DOHH2 (cell line): Measurements from ENCODE around the gene CMSS1.

ENCODE experiments used
- H3F3A ChIP-seq: fragments of 200-600 bp; sonication (generic), shearing (Covaris generic); 2 replicates; pipeline ENCODE4 v1.6.0; 2016; ENCODE audit warnings: antibody characterized with exemption, mild to moderate bottlenecking; ENCODE audit not compliant: control insufficient read depth, insufficient read depth
- H3K27ac ChIP-seq: fragments of 200-600 bp; sonication (generic); 2 replicates; pipeline ENCODE4 v1.5.1; 2014; ENCODE audit warnings: low read depth, mild to moderate bottlenecking, low read length, moderate library complexity
- H3K27me3 ChIP-seq: fragments of 200-600 bp; sonication (generic); 2 replicates; pipeline ENCODE4 v1.6.1; 2014; ENCODE audit warnings: mild to moderate bottlenecking, low read length, mixed read lengths; ENCODE audit not compliant: control insufficient read depth
- H3K36me3 ChIP-seq: fragments of 200-600 bp; sonication (generic); 2 replicates; pipeline ENCODE4 v1.6.1; 2014; ENCODE audit warnings: mild to moderate bottlenecking, low read length, moderate library complexity, mixed read lengths; ENCODE audit not compliant: control insufficient read depth
- H3K4me1 ChIP-seq: fragments of 200-600 bp; sonication (generic); 2 replicates; pipeline ENCODE4 v1.6.1; 2014; ENCODE audit warnings: mild to moderate bottlenecking, low read length, mixed read lengths; ENCODE audit not compliant: control insufficient read depth
- H3K4me2 ChIP-seq: fragments of 200-600 bp; sonication (generic); 2 replicates; pipeline ENCODE4 v1.6.0; 2014; ENCODE audit warnings: mild to moderate bottlenecking, low read length, moderate library complexity
- H3K4me3 ChIP-seq: fragments of 200-600 bp; sonication (generic); 2 replicates; pipeline ENCODE4 v1.5.1; 2014; ENCODE audit warnings: mild to moderate bottlenecking, low read length, mixed read lengths
- H3K79me2 ChIP-seq: fragments of 200-600 bp; sonication (generic); 2 replicates; pipeline ENCODE4 v1.6.1; 2014; ENCODE audit warnings: mild to moderate bottlenecking, low read length, mixed read lengths; ENCODE audit not compliant: control insufficient read depth
- H3K9me2 ChIP-seq: fragments of 200-600 bp; sonication (generic); replicated peaks from 2 replicates; pipeline ENCODE4 v1.6.1; 2014; ENCODE audit warnings: mild to moderate bottlenecking, low read length, mixed read lengths; ENCODE audit not compliant: control insufficient read depth
- H3K9me3 ChIP-seq: fragments of 200-600 bp; sonication (generic); 2 replicates; pipeline ENCODE4 v1.6.1; 2014; ENCODE audit warnings: antibody characterized with exemption, low read length, mixed read lengths; ENCODE audit not compliant: control insufficient read depth, insufficient read depth
- H4K20me1 ChIP-seq: fragments of 200-600 bp; sonication (generic); 2 replicates; pipeline ENCODE4 v1.6.0; 2014; ENCODE audit warnings: low read depth, mild to moderate bottlenecking, antibody characterized with exemption, low read length, moderate library complexity; ENCODE audit not compliant: control insufficient read depth, insufficient read depth
- CTCF ChIP-seq: fragments of 200-600 bp; sonication (generic); IDR thresholded peaks from one replicate; pipeline ENCODE4 v1.5.1; 2014; ENCODE audit warnings: antibody characterized with exemption, mild to moderate bottlenecking, low read depth, low read length; ENCODE audit not compliant: poor library complexity, severe bottlenecking
- EZH2phosphoT487 ChIP-seq: fragments of 200-600 bp; sonication (generic); IDR thresholded peaks from 2 replicates; pipeline ENCODE4 v1.6.1; 2017; ENCODE audit warnings: borderline replicate concordance, mild to moderate bottlenecking, antibody characterized with exemption, low read length, moderate library complexity, mixed read lengths

Gene CMSS1

GRCh38 chr3:100030914-100031425, 213.3 kb downstream of the CMSS1 start:
- no peaks in the 10 kb centered on the region for H3K27me3 ChIP-seq
- H3K4me1 ChIP-seq: no peaks in the 10 kb centered on the region
- no peaks in the 10 kb centered on the region for H3K79me2 ChIP-seq
- TF ChIP-seq EZH2phosphoT487 (no peak), CTCF (no peak)
- H3K9me3 ChIP-seq: no peaks in the 10 kb centered on the region
- no peak overlapping the region for H3K4me2 ChIP-seq
- no peaks in the 10 kb centered on the region for H3K9me2 ChIP-seq
- no peaks in the 10 kb centered on the region for H3K36me3 ChIP-seq
- no peak overlapping the region for H3K4me3 ChIP-seq
- no peaks in the 10 kb centered on the region for H3F3A ChIP-seq
- H3K27ac ChIP-seq: no peak overlapping the region
- H4K20me1 ChIP-seq: no peaks in the 10 kb centered on the region

- no peaks in the 10 kb centered on the region for H3K9me2 ChIP-seq
- H3K4me2 ChIP-seq: no peak overlapping the region
- no peaks in the 10 kb centered on the region for H3K27me3 ChIP-seq
- H3K27ac ChIP-seq: no peak overlapping the region
- no peaks in the 10 kb centered on the region for H3F3A ChIP-seq
- no peaks in the 10 kb centered on the region for H4K20me1 ChIP-seq
- H3K79me2 ChIP-seq: no peaks in the 10 kb centered on the region
- TF ChIP-seq CTCF (no peak), EZH2phosphoT487 (no peak)
- no peaks in the 10 kb centered on the region for H3K4me1 ChIP-seq
- no peaks in the 10 kb centered on the region for H3K36me3 ChIP-seq
- no peaks in the 10 kb centered on the region for H3K9me3 ChIP-seq
- H3K4me3 ChIP-seq: no peak overlapping the region
Observed at GRCh38 chr3:100032243-100032642, 214.6 kb downstream of the CMSS1 start.

- no peaks in the 10 kb centered on the region for H3K9me3 ChIP-seq
- H3K4me3 ChIP-seq: no peak overlapping the region
- no peaks in the 10 kb centered on the region for H3K9me2 ChIP-seq
- no peaks in the 10 kb centered on the region for H3K27me3 ChIP-seq
- H3F3A ChIP-seq: no peaks in the 10 kb centered on the region
- H3K4me2 ChIP-seq: no peak overlapping the region
- H3K79me2 ChIP-seq: no peaks in the 10 kb centered on the region
- H3K27ac ChIP-seq: no peak overlapping the region
- no peaks in the 10 kb centered on the region for H3K36me3 ChIP-seq
- no peaks in the 10 kb centered on the region for H3K4me1 ChIP-seq
- TF ChIP-seq EZH2phosphoT487 (no peak), CTCF (no peak)
- no peaks in the 10 kb centered on the region for H4K20me1 ChIP-seq
Observed at GRCh38 chr3:100033184-100033583, 215.5 kb downstream of the CMSS1 start.
